ENCODE measurements around the gene PDCD2L. TPM values are rescaled to one million over a fixed set of nuclear protein-coding genes. Genes with fewer than 3 reads are reported as not detected.

PDCD2L gene
- total RNA-seq, 1 donor from 2014 or later: 12.5 TPM

GRCh38 chr19:34370117-34370516, 34.1 kb upstream of the PDCD2L start:
- H3K4me3 Mint-ChIP-seq: no peak overlapping the region
- H3K36me3 Mint-ChIP-seq: peaks cover 32% of the 10 kb centered on the region
- TF ChIP-seq CTCF (IDR thresholded peaks at IDR 0.05; ENCODE audit: unreplicated experiment): no peak

DNA sequence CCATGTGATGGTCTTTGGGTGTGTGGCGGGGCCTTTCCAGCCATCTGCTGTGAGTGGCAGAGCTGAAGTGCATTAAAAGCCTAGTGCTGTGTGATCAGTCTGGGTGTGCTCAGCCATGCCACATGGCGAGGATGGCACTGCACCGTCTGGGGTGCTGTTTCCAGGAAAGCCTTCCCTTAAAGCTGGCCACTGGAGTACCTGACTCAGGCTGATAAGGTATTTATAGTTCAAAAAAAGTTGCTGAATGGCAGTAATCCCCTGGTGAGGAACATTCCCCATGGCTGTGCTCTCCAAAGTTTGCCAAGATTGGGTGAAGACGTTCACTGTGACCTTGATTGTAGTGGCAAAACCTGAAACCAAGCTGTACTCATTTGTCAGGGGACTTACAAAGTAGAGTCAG, 33.2 kb upstream of the PDCD2L start:
- no peak for DNase-seq (ENCODE audit: low spot score in 2 of 2, unreplicated experiment in 2 of 2)
- peaks cover 36% of the 10 kb centered on the region for H3K36me3 Mint-ChIP-seq
- TF ChIP-seq CTCF (IDR thresholded peaks at IDR 0.05; ENCODE audit: unreplicated experiment): no peak
- peaks cover 18% of the 10 kb centered on the region for H3K4me1 Mint-ChIP-seq
- H3K4me3 Mint-ChIP-seq: no peak overlapping the region
- H3K27ac Mint-ChIP-seq: no peak overlapping the region
- no peaks in the 10 kb centered on the region for H3K9me3 Mint-ChIP-seq
- no peaks in the 10 kb centered on the region for H3K27me3 Mint-ChIP-seq (ENCODE audit: low read depth)

More at GRCh38 chr19:34370117-34370516, 34.1 kb upstream of the PDCD2L start:
- DNase-seq (ENCODE audit: low spot score in 2 of 2, unreplicated experiment in 2 of 2): no peak
- Mint-ChIP-seq H3K27me3 (ENCODE audit: low read depth) (no peaks in the 10 kb centered on the region), H3K4me1 (peaks cover 23% of the 10 kb centered on the region), H3K9me3 (no peaks in the 10 kb centered on the region), H3K27ac (no peak overlapping the region)

DNA sequence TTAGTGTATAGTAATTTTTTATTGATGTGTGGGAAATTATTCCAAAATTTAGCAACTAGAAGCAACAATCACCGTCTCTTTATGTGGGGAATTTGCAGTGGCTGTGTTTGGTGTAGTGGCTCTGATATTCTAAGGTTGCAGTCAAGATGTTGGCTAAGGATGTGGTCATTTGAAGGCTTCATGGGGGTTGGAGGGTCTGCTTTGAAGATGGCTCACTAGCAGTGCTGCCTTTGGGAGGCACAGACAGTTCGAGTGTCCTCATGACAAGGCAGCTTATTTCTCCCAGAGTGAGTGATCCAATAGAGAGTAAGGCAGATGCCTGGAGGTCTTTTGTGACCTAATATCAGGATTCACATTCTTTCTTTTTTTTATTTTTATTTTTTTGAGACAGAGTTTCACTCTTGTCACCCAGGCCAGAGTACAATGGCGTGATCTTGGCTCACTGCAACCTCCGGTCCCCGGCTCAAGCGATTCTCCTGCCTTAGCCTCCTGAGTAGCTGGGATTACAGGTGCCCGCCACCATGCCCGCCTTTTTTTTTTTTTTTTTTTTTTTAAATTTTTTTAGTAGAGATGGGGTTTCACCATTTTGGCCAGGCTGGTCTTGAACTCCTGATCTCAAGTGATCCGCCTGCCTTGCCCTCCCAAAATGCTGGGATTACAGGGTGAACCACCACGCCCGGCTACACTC, 30.5 kb upstream of the PDCD2L start:
- no peak for DNase-seq (ENCODE audit: low spot score in 2 of 2, unreplicated experiment in 2 of 2)
- H3K27ac Mint-ChIP-seq: no peak overlapping the region
- no peak for TF ChIP-seq CTCF (IDR thresholded peaks at IDR 0.05; ENCODE audit: unreplicated experiment)
- no peaks in the 10 kb centered on the region for H3K27me3 Mint-ChIP-seq (ENCODE audit: low read depth)
- H3K4me1 Mint-ChIP-seq: no peaks in the 10 kb centered on the region
- no peaks in the 10 kb centered on the region for H3K9me3 Mint-ChIP-seq
- H3K4me3 Mint-ChIP-seq: no peak overlapping the region
- H3K36me3 Mint-ChIP-seq: peaks cover 37% of the 10 kb centered on the region

DNA sequence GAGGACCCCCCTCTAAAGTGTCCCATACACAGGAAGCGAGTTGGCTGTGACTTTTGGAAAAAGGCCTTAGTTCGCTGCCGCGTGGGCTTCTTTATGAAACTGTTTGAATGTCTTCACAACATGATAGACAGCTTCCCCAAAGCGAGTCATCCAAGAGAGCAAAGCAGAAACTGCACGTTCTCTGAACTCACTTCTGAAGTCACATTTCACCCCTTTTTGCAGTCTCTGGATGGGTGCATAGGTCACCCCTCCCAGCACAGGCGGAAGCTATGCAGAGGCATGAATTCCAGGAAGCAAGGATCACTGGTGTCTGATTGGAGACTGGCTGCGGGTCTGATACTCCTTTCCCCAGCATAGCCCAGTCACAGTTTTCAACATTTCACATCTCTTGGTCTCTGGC, 28.6 kb upstream of the PDCD2L start:
- no peaks in the 10 kb centered on the region for H3K9me3 Mint-ChIP-seq
- no peak overlapping the region for H3K4me3 Mint-ChIP-seq
- no peak for TF ChIP-seq CTCF (IDR thresholded peaks at IDR 0.05; ENCODE audit: unreplicated experiment)
- no peaks in the 10 kb centered on the region for H3K4me1 Mint-ChIP-seq
- H3K27ac Mint-ChIP-seq: no peak overlapping the region
- DNase-seq (ENCODE audit: low spot score in 2 of 2, unreplicated experiment in 2 of 2): no peak
- H3K27me3 Mint-ChIP-seq (ENCODE audit: low read depth): no peaks in the 10 kb centered on the region
- peaks cover 34% of the 10 kb centered on the region for H3K36me3 Mint-ChIP-seq

DNA sequence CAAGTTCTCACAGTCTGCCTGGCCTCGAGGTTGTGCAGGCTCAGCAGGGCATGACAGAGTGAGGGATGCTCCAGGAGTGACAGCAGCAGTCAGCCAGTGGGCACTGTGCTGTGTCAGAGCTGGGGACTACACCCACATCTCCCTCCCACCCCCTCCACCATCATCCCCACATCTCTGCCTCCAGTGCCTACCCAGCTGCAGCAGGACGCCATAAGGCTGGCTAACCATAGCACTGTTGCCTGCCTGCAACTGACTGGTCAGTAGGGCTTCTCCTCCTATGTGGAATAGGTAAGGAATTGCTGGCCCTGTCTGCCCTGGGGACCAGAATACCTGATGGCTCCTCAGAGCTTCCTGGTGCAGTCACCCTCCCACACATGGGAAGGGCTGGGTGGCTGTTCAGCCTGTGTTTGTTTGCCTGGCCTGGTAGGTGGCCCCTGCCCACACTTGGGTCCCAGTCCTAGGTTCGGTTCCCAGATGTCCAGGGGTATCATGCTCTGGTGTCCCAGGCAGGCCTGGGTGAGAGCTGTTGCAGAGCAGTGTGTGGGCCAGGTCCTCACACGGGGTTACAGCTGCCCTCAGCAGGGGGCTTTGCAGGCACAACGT, 23.5 kb upstream of the PDCD2L start:
- no peaks in the 10 kb centered on the region for H3K4me1 Mint-ChIP-seq
- DNase-seq (ENCODE audit: low spot score in 2 of 2, unreplicated experiment in 2 of 2): no peak
- peaks cover 51% of the 10 kb centered on the region for H3K36me3 Mint-ChIP-seq
- no peak overlapping the region for H3K4me3 Mint-ChIP-seq
- no peak overlapping the region for H3K27ac Mint-ChIP-seq
- H3K27me3 Mint-ChIP-seq (ENCODE audit: low read depth): no peaks in the 10 kb centered on the region
- no peaks in the 10 kb centered on the region for H3K9me3 Mint-ChIP-seq
- TF ChIP-seq CTCF (IDR thresholded peaks at IDR 0.05; ENCODE audit: unreplicated experiment): no peak
